ENCODE measurements around the gene PNMA6A. TPM values are rescaled to one million over a fixed set of nuclear protein-coding genes. Genes with fewer than 3 reads are reported as not detected.
"Not testable (repeated sequence)": the region's sequence is repeated elsewhere in the genome, so short reads cannot be mapped to it uniquely, and the experiment has no call there.

The PNMA6A gene

GRCh38 chrX:153113851-153114250, 41.6 kb downstream of the PNMA6A start:
- H3K4me2 ChIP-seq (ENCODE audit: low read length); DNase-seq; H3K4ac ChIP-seq (ENCODE audit: low read depth, low read length); H4K8ac ChIP-seq (ENCODE audit: low read depth, low read length); H3K36me3 ChIP-seq (ENCODE audit: control insufficient read depth, insufficient read depth, low read length); H3K27ac ChIP-seq (ENCODE audit: low read depth, low read length); H3K18ac ChIP-seq (ENCODE audit: low read length); H3K56ac ChIP-seq (ENCODE audit: low read length); H3K4me3 ChIP-seq (ENCODE audit: low read length); H4K5ac ChIP-seq (ENCODE audit: low read length); H3K27me3 ChIP-seq (ENCODE audit: insufficient read depth, low read length, poor library complexity); H3K79me1 ChIP-seq (ENCODE audit: low read length); H2AK5ac ChIP-seq (ENCODE audit: low read length); H3K9ac ChIP-seq (ENCODE audit: low read length); H3K4me1 ChIP-seq (ENCODE audit: control insufficient read depth, low read depth, low read length); H3K23ac ChIP-seq (ENCODE audit: low read length); H3K79me2 ChIP-seq (ENCODE audit: control insufficient read depth, insufficient read depth, low read length); H2BK5ac ChIP-seq (ENCODE audit: low read length); H2BK120ac ChIP-seq (ENCODE audit: low read depth, low read length); H2BK15ac ChIP-seq (replicated peaks; ENCODE audit: low read depth): not testable (repeated sequence)
- no CpG with 5 or more reads among the region's 9 CpGs for WGBS (ENCODE audit: extremely low coverage, insufficient coverage, low lambda C conversion rate)

- not testable (repeated sequence) for H3K23ac ChIP-seq (ENCODE audit: low read length); H3K9ac ChIP-seq (ENCODE audit: low read length); H3K4me3 ChIP-seq (ENCODE audit: low read length); H3K4me2 ChIP-seq (ENCODE audit: low read length); H3K27me3 ChIP-seq (ENCODE audit: insufficient read depth, low read length, poor library complexity); H3K4ac ChIP-seq (ENCODE audit: low read depth, low read length); H3K36me3 ChIP-seq (ENCODE audit: control insufficient read depth, insufficient read depth, low read length); H2AK5ac ChIP-seq (ENCODE audit: low read length); H4K8ac ChIP-seq (ENCODE audit: low read depth, low read length); H2BK15ac ChIP-seq (replicated peaks; ENCODE audit: low read depth); DNase-seq; H3K18ac ChIP-seq (ENCODE audit: low read length); H4K5ac ChIP-seq (ENCODE audit: low read length); H3K27ac ChIP-seq (ENCODE audit: low read depth, low read length); H3K56ac ChIP-seq (ENCODE audit: low read length); H3K79me2 ChIP-seq (ENCODE audit: control insufficient read depth, insufficient read depth, low read length); H3K79me1 ChIP-seq (ENCODE audit: low read length); H2BK5ac ChIP-seq (ENCODE audit: low read length); H2BK120ac ChIP-seq (ENCODE audit: low read depth, low read length); H3K4me1 ChIP-seq (ENCODE audit: control insufficient read depth, low read depth, low read length)
- WGBS (ENCODE audit: extremely low coverage, insufficient coverage, low lambda C conversion rate) = no CpG with 5 or more reads among the region's 3 CpGs
Measured at GRCh38 chrX:153117754-153118153, 45.5 kb downstream of the PNMA6A start.

- not testable (repeated sequence) for H2BK120ac ChIP-seq (ENCODE audit: low read depth, low read length); H3K4me2 ChIP-seq (ENCODE audit: low read length); H3K36me3 ChIP-seq (ENCODE audit: control insufficient read depth, insufficient read depth, low read length); H2AK5ac ChIP-seq (ENCODE audit: low read length); DNase-seq; H3K4ac ChIP-seq (ENCODE audit: low read depth, low read length); H3K23ac ChIP-seq (ENCODE audit: low read length); H3K79me2 ChIP-seq (ENCODE audit: control insufficient read depth, insufficient read depth, low read length); H3K79me1 ChIP-seq (ENCODE audit: low read length); H3K4me3 ChIP-seq (ENCODE audit: low read length); H3K56ac ChIP-seq (ENCODE audit: low read length); H4K5ac ChIP-seq (ENCODE audit: low read length); H3K4me1 ChIP-seq (ENCODE audit: control insufficient read depth, low read depth, low read length); H4K8ac ChIP-seq (ENCODE audit: low read depth, low read length); H2BK5ac ChIP-seq (ENCODE audit: low read length); H3K18ac ChIP-seq (ENCODE audit: low read length); H3K27ac ChIP-seq (ENCODE audit: low read depth, low read length); H3K9ac ChIP-seq (ENCODE audit: low read length); H2BK15ac ChIP-seq (replicated peaks; ENCODE audit: low read depth); H3K27me3 ChIP-seq (ENCODE audit: insufficient read depth, low read length, poor library complexity)
- WGBS (ENCODE audit: extremely low coverage, insufficient coverage, low lambda C conversion rate) = no CpG with 5 or more reads among the region's 8 CpGs
Measured at GRCh38 chrX:153120230-153120629, 48.0 kb downstream of the PNMA6A start.

GRCh38 chrX:153123468-153123867, 51.2 kb downstream of the PNMA6A start:
- no CpG with 5 or more reads among the region's 14 CpGs for WGBS (ENCODE audit: extremely low coverage, insufficient coverage, low lambda C conversion rate)
- H3K27me3 ChIP-seq (ENCODE audit: insufficient read depth, low read length, poor library complexity) = not testable (repeated sequence)

More at GRCh38 chrX:153123468-153123867, 51.2 kb downstream of the PNMA6A start:
- H3K4me1 ChIP-seq (ENCODE audit: control insufficient read depth, low read depth, low read length); H4K5ac ChIP-seq (ENCODE audit: low read length); H2BK120ac ChIP-seq (ENCODE audit: low read depth, low read length); H3K79me2 ChIP-seq (ENCODE audit: control insufficient read depth, insufficient read depth, low read length); H2BK15ac ChIP-seq (replicated peaks; ENCODE audit: low read depth); H3K4me3 ChIP-seq (ENCODE audit: low read length); H3K18ac ChIP-seq (ENCODE audit: low read length); H2BK5ac ChIP-seq (ENCODE audit: low read length); H3K9ac ChIP-seq (ENCODE audit: low read length); H4K8ac ChIP-seq (ENCODE audit: low read depth, low read length); H3K79me1 ChIP-seq (ENCODE audit: low read length); H3K36me3 ChIP-seq (ENCODE audit: control insufficient read depth, insufficient read depth, low read length); H3K27ac ChIP-seq (ENCODE audit: low read depth, low read length); H2AK5ac ChIP-seq (ENCODE audit: low read length); H3K4ac ChIP-seq (ENCODE audit: low read depth, low read length); H3K4me2 ChIP-seq (ENCODE audit: low read length); H3K56ac ChIP-seq (ENCODE audit: low read length); DNase-seq; H3K23ac ChIP-seq (ENCODE audit: low read length): not testable (repeated sequence)

Small RNA genes within 50 kb of the gene (small RNA-seq; reads per million reads assigned to genes)
- gene AC243428.1 (ENCODE audit: insufficient read depth) = not detected

Data from mesendoderm (in vitro differentiated cells).